Stimulated activated CD8-positive, alpha-beta memory T cell treated with anti-CD3 and anti-CD28 coated beads, Interleukin-12 subunit alpha, Interleukin-12 subunit beta, amount 100 ng/mL, for 4 hours (primary cell): ENCODE data around the gene SLC35F3.
"Not testable (repeated sequence)": the region's sequence is repeated elsewhere in the genome, so short reads cannot be mapped to it uniquely, and the experiment has no call there.

Experiments used
- DNase-seq: peaks from one replicate; pipeline ENCODE4 v3.0.0-alpha.2; 2020; ENCODE audit warnings: low read depth

SLC35F3 gene

DNA sequence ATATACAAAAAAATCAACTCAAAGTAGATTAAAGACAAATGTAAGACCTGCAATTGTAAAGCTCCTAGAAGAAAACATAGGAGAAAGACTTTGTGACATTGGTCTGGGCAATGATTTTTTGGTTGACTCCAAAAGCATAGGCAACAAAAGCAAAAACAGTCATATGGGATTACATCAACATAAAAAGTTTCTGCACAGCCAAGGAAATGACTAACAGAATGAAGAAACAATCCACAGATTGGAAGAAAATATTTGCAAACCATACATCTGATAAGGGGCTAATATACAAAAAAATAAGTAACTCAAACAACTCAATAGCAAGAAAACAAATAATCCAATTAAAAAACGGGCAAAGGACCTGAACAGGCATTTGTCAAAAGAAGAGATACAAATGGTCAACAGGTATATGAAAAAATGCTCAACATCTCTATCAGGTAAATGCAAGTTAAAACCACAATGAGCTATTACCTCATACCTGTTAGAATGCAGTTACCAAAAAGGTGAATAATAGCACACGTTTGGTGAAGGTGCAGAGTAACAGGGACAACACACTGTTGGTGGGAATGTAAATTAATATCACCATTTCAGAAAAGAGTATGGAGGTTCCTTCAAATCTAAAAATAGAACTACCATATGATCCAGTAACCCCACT is 295.1 kb downstream of the SLC35F3 start:
- no peak for DNase-seq

DNA sequence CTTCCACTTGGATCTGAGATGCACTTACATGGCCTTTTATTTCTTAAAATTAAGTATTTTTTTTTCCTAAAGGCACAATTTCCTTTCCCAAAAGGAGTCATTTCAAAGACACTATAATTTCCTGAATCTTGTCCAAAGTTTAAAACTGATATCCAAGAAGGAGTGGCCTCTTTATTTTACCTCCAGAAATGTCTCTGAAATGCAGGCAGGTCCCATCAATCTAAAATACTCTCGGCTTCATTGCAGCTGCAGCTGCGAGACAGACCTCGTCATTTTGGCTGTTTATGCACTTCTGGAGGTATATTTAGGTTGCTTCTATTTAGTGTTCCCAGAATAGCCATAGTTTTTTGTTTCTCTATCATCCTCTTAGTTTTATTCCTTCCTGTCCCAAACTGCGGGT is 296.1 kb downstream of the SLC35F3 start:
- no peak for DNase-seq

DNA sequence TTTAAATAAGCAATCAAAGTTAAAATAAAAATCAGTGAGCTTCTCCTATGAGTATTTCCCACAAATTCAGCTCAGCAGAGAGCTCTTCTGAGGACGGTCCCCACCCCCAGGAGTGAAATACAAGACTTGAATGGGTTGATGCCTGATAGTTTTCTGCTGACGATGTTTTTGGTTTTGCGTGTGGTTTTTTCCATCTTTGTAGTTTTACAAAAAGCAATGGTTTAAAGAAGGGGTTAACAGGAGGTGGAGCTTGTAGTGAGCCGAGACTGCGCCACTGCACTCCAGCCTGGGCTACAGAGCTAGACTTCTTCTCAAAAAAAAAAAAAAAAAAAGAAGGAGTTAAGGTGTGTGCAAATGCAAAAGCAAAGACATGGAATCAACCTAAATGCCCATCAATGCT is 297.1 kb downstream of the SLC35F3 start:
- DNase-seq: no peak

DNA sequence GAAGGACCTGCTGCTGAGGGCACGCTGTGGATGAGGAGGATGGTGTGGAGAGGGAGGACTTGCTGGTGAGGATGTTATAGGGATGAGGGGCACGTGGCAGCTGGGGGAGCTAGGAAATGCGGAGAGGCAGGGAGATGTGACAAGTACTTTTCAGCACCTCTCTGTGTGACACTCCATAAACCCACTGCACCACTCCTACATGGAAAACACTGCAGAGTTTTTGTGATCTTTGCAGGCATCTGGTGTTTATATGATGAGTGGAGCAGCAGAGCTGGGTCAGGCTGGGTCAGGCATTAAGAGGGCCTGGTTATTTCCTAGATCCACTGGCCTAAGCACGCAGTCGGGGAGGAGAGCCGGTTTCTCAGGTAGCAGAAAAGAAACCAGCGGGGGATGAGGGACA is 301.5 kb downstream of the SLC35F3 start:
- DNase-seq: no peak

DNA sequence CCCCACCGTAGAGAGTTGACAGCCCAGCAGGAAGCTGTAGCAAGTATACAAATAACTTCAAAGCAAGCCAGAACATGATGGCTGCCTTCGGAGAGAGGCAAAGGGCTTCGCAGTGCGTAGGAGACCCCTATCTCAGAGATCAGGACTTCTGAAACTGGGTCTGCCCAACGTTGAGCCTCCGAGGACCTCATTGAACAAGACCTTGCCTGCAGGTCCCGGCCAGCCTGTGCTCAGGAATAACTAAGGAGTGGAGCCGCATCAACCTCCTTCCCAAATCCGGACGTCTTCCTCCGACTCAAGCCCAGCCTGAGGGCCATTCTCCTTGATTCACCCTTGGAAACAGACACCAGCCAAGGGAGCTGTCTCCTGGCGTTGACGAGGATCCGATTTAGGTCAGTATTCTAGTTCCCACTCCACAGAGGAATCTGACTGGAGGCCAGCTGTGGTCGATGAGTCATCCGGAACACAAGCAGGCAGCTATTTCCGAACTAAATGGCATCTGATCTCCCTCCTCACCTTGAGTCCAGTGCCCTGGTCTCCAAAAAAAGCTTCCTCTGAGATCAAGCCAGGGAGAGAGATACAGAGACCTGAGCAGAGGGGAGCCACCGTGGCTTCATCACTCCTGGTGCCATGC is 302.3 kb downstream of the SLC35F3 start:
- no peak for DNase-seq

DNA sequence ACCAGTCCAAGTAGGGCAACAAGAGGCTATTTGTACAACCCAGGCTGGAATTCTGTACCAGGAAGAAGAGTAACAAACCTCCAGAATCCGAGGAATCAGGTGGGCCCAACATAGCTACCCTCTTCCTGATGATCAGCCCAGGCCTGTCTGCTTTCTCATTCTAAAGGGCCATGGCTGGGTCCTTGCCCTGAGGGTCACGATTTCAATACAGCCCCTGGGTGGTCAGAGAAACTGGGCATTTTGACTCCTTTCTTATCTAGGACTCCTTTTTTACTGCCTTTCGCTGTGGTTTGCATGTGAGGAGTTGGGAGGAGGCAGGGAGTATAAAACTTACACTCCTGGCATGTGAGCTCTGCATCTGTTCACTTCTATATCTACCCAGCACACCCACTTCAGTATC is 303.9 kb downstream of the SLC35F3 start:
- DNase-seq: no peak

DNA sequence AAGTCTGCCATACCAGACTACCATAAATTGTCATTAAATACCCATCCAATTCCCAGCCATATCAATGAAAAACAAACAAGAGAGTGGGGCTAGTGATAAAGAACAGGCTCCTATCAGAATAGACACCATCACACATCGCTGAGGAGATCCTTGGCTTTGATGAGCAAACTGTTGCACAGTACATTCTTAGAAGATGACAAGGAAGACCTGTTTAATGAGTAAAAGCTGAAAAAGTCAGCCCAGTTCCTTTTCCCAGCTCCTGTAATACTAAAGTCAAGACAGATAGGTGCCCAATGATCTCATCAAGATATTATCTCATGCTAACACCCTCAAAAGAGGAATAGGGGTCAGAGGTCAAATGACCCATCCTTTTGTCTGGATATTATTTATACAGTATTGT is 304.3 kb downstream of the SLC35F3 start:
- no peak for DNase-seq

DNA sequence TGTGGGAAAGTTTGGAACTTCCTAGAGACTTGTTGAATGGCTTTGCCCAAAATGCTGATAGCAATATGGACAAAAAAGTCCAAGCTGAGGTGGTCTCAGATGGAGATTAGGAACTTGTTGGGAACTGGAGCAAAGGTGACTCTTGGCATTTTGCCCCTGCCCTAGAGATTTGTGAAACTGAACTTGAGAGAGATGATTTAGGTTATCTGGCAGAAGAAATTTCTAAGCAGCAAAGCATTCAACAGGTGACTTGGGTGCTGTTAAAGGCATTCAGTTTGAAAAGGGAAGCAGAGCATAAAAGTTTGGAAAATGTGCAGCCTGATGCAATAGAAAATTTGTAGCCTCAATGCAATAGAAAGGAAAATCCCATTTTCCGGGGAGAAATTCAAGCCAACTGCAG is 306.0 kb downstream of the SLC35F3 start:
- not testable (repeated sequence) for DNase-seq

DNA sequence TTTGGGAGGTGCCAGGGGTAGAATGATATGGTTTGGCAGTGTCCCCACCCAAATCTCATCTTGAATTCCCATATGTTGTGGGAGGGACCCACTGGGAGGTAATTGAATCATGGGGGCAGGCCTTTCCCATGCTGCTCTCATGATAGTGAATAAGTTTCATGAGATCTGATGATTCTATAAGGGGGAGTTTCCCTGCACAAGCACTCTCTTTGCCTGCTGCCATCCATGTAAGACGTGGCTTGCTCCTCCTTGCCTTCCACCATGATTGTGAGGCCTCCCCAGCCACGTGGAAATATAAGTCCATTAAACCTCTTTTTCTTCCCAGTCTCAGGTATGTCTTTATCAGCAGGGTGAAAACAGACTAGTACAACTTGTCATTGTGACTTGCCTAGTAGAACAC is 307.4 kb downstream of the SLC35F3 start:
- not testable (repeated sequence) for DNase-seq

DNA sequence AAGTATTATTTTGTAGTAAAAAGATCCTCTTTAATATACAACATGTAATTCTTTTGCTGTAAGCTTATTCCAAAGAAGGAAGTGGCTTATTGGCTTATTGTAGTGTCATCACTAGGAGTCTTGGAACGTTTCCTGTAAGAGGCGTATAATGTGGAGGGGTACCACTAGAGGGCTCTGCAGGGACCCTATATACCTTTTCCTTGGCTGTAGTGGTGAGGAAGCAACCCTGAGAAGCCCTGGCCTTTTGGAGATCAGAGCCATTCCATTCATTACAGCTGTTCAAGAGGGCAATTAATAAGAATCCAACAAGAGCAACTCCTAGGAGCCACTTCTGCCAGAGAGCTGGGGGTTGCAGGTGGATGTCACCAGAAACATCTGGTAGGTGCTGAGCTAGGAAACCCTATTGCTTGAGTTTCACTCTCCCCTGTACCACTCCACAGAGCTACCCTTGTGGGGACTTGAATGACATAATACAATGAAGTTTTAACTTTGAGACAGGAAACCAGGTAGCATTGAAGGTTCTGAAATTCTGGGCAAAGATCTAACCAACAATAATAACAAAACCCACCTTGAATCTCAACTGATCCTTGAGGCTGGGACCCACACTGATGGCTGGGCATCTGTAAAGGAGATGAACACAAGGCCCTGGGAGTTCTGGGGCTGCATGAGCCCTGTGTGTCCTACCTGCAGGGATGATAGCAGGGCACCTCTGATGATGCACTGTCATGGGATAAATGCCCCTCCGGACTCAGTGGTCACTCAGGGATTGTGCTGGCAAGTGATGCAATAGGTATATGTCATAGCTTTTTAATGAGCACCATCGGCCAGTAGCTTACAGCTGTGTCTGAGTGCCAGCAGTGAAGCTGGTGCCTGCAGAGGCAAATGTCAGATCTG is 308.5 kb downstream of the SLC35F3 start:
- no peak for DNase-seq

DNA sequence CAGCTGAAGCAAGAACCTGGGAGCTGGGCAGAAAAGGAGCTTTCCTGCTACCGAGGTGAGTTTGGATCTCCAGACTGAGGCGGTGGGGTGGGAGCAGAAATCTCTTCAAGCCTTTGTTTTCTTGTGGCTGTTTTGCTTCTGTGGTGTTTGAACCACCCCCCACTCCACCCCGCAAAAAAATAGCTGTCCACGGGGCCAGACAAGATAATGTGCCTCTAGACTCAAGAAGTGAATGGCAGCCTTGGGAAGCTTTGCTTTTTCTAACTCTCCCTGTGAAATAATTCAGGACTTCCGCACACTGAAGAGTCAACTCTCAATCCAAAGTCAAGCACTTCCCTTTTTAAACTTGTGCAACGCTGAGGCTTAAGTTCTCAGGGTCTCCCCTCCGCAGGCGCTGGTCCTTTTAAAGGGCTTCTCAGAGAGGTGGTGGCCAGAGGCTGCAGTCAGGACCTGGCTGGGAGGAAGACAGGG is 309.2 kb downstream of the SLC35F3 start:
- no peak for DNase-seq

DNA sequence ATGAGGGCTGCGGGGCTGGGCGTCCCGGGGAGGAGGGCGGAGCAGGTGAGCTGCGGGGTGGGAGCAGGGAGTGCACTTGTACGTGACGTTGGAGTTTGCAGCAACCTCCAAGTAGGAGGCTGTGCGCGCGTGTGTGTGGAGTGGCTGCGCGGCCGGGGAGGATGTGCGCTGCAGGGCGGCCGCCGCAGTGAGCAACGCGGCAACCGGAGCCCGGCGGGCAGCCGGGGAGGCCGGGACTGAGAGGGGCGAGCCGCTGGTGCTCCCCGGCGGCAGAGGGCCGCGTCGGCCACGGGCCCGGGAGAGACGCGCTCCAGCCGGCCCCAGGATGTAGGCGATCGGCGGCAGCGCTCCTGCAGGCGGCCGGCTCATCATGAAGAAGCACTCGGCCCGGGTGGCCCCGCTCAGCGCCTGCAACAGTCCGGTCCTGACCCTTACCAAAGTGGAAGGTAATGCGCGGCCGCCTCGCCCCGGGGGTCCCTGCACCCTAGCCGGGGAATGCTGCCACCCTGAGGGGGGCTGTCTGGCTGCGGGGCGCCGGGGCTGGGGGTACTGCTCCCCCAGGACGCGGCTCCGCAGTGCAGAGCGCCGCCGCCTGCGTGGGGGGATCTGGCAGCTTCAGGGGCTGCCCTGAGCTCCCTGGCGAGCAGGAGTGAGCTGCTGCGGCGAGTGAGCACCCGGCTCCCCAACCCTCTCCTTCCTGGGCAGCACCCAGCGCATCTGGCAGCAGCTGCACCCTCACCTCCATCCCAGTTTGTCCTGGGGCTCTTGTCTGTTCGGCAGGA is 309.8 kb downstream of the SLC35F3 start:
- DNase-seq: no peak

DNA sequence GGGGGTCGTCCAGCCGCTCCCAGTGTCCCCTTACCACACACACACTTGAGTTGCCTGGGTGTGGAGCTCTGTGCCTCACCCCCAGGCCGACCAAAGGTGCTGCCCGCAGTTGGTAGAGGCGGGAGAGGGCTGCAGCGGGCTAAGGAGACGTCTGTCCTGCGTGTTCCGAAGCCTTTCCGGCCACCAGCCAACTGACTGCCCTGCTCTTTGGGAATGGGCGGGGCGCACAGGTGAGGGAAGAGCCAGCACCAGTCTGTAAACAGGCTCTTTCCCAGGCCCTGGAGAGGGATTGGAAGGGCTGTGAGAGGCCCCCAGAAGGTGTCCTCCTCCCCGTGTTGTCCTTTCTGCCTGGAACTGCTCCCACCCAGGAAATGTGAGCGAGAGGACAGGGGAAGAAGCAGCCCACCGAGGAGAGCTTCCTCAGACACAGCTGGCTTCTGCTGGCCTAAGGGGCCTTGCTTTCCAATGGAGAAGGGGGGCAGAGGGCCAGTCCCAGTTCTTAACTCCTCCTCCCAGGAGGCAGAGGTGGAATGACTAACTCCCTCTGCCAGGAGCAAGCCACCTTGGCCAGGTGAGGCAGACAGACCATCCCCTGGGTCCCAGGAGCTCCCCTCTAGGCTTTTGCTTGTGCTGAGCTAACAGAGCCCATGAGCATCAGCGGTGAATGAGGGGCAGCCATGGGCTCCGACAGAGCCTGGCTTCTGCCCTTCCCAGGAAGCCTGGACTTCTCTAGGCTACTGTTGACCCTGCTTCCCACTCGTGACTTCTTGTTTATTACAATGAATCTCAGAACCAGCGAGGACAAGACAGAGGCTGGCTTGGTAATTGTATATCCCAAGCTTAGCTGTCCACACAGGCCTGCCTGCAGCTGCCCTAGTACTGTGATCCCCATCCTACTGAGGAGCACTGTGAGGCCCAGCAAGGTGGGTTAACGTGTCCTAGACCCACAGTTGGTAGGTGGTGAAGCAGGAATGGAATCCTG is 310.7 kb downstream of the SLC35F3 start:
- DNase-seq: no peak

DNA sequence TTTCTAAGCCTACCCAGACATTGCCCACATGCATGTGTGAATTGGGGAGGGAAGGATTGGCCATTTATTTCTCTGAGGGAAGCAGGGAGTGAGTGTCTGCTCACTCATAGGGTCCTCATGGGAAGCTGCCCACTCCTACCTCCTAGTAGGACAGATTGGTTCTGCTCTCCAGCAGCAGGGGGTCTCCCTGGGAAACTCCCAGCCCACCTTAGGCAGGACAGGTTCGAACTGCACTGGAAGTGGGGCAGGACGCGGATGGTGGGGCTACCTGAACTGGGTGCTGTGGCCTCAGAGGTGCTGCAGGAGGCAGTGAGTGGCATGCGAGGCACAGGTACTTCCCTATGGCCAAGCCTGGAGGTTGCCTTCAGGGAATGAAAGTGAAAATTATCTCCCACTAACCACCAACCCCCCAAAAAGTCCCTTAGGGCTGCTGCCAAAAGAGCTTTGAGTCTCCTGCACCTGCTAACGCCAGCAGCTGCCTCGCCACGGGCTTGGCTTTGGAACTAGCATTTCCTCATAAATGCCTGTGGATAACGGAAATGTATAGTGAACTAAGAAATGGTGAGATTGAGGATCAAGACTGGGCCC is 311.7 kb downstream of the SLC35F3 start:
- no peak for DNase-seq

DNA sequence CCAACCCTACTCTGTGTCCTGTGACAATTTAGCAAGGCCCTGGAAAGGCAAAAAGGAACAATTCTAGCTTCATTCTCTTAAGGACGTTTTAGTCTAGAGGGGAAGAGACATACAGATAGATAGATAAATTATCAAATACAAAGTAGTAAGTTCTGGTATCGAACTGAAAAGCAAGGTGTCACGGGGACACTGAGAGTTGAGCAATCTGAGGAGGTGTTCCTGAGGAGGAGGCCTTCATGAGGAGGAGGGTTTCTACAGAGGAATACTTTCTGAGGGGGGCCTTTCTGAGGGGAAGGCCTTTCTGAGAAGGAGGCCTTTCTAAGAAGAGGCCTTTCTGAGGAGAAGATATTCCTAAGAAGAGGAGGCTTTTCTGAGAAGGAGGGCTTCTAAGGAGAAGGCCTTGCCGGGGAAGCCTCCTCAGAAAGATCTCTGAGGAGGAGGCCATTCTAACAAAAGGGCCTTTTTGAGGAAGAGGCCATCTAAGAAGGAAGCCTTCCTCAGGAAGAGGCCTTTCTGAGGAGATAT is 312.9 kb downstream of the SLC35F3 start:
- DNase-seq: no peak

DNA sequence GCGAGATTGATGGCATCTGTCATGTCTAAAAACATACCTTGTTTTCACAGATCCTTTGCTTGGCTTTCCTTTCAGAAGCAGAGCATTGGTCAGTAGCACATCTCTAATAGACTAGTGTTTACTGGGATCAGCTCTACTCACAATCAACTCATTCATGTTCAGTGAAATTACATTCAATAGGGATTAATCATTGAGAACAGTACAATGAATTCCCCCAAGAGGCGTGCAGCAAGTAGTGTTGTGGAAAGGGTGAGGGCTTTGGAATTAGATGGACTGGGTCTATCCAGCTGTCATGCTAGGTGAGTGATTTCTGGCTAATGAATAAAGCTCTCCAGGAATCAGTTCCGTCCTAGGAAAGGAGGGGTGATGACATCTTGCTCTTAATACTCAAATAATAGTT is 313.6 kb downstream of the SLC35F3 start:
- DNase-seq: no peak

DNA sequence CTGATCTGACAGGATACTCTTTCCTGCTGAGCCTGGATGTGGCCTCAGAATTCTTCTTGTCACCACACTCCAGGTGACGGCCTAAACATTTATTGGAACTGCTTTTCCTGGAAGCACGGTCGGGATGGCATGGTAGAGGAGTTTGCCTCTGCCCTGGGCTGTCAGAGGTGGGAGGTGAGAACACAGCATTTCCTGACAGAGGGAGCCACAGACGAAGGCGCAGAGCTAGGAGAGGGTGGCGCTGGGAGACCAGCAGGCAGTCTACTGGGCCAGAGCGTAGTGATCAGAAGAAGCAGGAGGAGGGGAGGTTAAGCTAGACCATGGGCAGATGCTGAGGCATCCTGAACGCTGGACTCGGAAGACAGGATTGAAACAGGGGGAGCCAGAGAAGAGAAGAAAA is 315.2 kb downstream of the SLC35F3 start:
- no peak for DNase-seq

DNA sequence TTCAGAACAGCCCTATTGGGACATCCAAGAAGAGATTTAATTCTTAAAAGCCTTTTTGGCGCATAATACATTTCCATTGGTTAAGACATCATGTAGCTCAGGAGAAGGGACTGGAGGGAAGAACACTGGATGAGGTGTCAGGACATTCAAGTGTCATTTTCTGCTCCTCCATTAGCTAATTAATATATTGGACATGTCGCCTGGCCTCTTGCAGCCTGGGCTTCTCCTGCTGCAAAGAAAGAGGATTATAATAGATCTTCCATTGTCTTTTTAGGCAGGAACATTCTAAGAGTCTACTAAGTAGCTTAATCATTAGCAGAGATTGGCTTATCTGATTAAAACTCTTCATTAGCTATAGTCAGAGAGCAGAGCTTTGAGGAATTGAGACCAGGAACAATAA is 317.1 kb downstream of the SLC35F3 start:
- DNase-seq: no peak

DNA sequence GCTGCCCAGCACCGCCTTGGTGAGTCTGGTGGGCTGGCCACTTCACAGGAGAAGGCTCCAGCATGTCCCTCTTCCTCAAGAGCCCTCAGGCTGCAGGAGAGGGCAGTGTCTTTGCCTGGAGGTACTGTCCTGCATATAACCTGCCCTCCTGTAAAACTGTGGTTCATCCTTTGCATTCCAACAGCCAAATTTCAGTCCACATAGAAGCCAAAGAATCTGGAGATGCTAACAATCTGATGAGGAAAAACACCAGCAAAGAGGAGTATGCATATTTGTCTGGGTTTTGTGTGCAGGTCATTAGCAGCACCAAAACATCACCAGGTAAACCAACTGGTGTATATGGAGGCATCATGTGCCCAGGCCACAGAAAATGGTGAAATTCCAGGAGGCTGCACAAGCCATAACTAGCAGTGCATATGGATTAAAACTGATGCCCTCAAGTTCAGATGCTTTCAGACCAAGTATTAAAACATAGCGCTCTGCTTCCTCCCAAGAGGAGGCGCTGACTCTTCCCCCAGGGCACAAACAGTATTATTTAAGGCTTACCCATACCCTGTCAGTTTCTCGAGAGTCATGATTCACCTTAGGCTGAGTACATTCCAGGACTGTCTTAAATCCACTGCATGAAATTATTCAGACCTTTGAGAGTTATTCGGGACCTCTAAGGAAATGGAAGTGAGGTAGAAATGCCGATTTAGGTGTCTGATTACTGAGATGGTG is 318.2 kb downstream of the SLC35F3 start:
- no peak for DNase-seq
